Smooth muscle cell (in vitro differentiated cells): ENCODE measurements around the gene CUL1. TPM values are rescaled to one million over a fixed set of nuclear protein-coding genes. Genes with fewer than 3 reads are reported as not detected.

Source experiments
- DNase-seq: peaks from one replicate; lab custom pipeline; 2025; ENCODE audit not compliant: unreplicated experiment; lab: John Stamatoyannopoulos, UW
- H2AFZ ChIP-seq: fragments of 200-600 bp; sonication (generic); 2 replicates; pipeline ENCODE4 v1.6.0; 2016; ENCODE audit warnings: antibody characterized with exemption, low read depth, mild to moderate bottlenecking
- H3F3A ChIP-seq: fragments of 200-600 bp; sonication (generic); 2 replicates; pipeline ENCODE4 v1.6.0; 2017; ENCODE audit warnings: antibody characterized with exemption, low read depth
- H3K27ac ChIP-seq: fragments of 200-600 bp; sonication (generic); 2 replicates; pipeline ENCODE4 v1.5.1; 2016; ENCODE audit warnings: low read depth, mild to moderate bottlenecking
- H3K27me3 ChIP-seq: fragments of 200-600 bp; sonication (generic); 2 replicates; pipeline ENCODE4 v1.6.1; 2016; ENCODE audit warnings: low read depth, mild to moderate bottlenecking
- H3K36me3 ChIP-seq: fragments of 200-600 bp; sonication (generic); 2 replicates; pipeline ENCODE4 v1.5.1; 2016; ENCODE audit warnings: low read depth
- H3K4me1 ChIP-seq: fragments of 200-600 bp; sonication (generic); 2 replicates; pipeline ENCODE4 v1.5.1; 2016; ENCODE audit warnings: low read depth
- H3K4me2 ChIP-seq: fragments of 200-600 bp; sonication (generic); 2 replicates; pipeline ENCODE4 v1.6.0; 2016; ENCODE audit warnings: mild to moderate bottlenecking
- H3K4me3 ChIP-seq: fragments of 200-600 bp; sonication (generic); 2 replicates; pipeline ENCODE4 v1.5.1; 2016; ENCODE audit warnings: mild to moderate bottlenecking
- H3K79me2 ChIP-seq: fragments of 200-600 bp; sonication (generic); 2 replicates; pipeline ENCODE4 v1.6.0; 2016; ENCODE audit warnings: low read depth, mild to moderate bottlenecking
- H3K9ac ChIP-seq: fragments of 200-600 bp; sonication (generic); 2 replicates; pipeline ENCODE4 v1.6.0; 2016; ENCODE audit warnings: low read depth
- H3K9me3 ChIP-seq: fragments of 200-600 bp; sonication (generic); replicated peaks from 2 replicates; pipeline ENCODE4 v1.5.1; 2016; ENCODE audit warnings: low read depth
- H4K20me1 ChIP-seq: fragments of 200-600 bp; sonication (generic); 2 replicates; pipeline ENCODE4 v1.6.0; 2016; ENCODE audit warnings: low read depth
- WGBS: methylation state at CpG from one replicate; pipeline ENCODE4 v1.1.7; 2016; ENCODE audit warnings: low lambda C conversion rate; 5-methylcytosine and 5-hydroxymethylcytosine counted together
- polyA plus RNA-seq: library from polyadenylated mRNA; unstranded; fragments of >200 nt; fragmentation: Nextera tagmentation; extraction: Ambion mirVana; gene quantifications from 2 replicates; pipeline ENCODE4 v1.2.1, GENCODE V29; 2016
- total RNA-seq: library from RNA; depleted of rRNA; stranded (reverse); fragments of >200 nt; gene quantifications from 2 replicates; pipeline ENCODE4 v1.2.3, GENCODE V29; 2014
- TF ChIP-seq, protein P1 (sequence below): fragments of 200-600 bp; sonication (generic); IDR thresholded peaks from 2 replicates; pipeline ENCODE4 v1.5.1; 2017; ENCODE audit warnings: borderline replicate concordance, mild to moderate bottlenecking, antibody characterized with exemption; ENCODE audit not compliant: insufficient read depth, poor library complexity, severe bottlenecking

Gene CUL1
- total and polyA plus RNA-seq, 2 experiments from 2014 or later, result 38.2 to 44.8 TPM

DNA sequence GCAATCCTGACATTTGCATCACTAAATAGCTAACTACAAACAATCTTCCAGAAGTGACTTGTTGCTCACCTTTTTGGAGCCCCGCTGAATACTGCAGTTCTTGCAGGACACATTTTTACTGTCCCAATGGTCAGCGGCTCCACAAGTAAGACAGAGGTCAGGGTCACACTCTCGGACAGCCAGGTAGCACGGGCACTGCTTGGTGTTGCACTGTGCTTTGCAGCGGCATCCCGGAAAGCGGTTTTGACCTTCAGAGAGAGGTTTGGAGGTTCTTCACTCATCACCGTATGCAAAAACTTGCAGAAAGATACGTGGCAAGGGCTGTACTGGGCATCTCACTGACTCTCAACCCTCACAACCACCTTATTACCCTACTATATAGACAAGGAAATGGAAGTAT, 115.2 kb downstream of the CUL1 start:
- Histone ChIP-seq H3K4me1 (no peaks in the 10 kb centered on the region), H3K9ac (no peak overlapping the region), H3K27ac (no peak overlapping the region), H4K20me1 (no peaks in the 10 kb centered on the region), H3F3A (no peaks in the 10 kb centered on the region), H3K27me3 (no peaks in the 10 kb centered on the region), H3K4me2 (no peak overlapping the region), H3K9me3 (no peaks in the 10 kb centered on the region), H3K79me2 (no peaks in the 10 kb centered on the region), H3K36me3 (no peaks in the 10 kb centered on the region), H3K4me3 (no peak overlapping the region), H2AFZ (no peak overlapping the region)
- WGBS, result 98% methylated on average over 9 of the region's 9 CpGs
- TF ChIP-seq, protein P1, sequence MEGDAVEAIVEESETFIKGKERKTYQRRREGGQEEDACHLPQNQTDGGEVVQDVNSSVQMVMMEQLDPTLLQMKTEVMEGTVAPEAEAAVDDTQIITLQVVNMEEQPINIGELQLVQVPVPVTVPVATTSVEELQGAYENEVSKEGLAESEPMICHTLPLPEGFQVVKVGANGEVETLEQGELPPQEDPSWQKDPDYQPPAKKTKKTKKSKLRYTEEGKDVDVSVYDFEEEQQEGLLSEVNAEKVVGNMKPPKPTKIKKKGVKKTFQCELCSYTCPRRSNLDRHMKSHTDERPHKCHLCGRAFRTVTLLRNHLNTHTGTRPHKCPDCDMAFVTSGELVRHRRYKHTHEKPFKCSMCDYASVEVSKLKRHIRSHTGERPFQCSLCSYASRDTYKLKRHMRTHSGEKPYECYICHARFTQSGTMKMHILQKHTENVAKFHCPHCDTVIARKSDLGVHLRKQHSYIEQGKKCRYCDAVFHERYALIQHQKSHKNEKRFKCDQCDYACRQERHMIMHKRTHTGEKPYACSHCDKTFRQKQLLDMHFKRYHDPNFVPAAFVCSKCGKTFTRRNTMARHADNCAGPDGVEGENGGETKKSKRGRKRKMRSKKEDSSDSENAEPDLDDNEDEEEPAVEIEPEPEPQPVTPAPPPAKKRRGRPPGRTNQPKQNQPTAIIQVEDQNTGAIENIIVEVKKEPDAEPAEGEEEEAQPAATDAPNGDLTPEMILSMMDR, result no peak
- no peak for DNase-seq

DNA sequence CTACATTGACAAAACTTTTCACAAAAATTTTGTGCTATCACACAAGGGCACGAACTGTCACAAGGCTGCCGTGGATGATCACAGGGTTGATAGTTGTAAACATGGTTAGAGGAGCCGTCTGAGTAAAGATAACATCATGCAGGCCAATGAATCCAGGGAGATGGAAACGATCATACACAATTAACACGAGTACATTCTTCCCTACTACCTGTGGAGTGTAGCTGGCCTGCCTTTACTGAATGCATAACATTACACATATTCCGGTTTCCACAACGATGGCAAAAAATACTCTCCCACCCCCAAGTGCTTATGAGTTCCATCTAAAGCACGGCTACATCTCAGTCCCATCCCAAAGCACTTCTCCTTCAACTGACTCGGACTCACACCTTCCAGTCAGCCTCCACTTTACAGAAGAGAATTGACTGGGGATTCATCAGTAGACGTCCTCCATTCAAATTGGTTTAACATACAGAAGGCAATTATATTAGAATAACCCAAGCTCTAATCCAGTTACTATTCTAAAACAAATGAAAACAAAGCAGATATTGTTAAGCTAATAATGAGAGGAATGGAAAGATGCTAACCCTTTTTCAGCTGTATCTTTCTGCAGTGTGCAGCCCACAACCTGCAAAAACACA, 116.3 kb downstream of the CUL1 start:
- Histone ChIP-seq H3K9ac (no peak overlapping the region), H3K4me3 (no peak overlapping the region), H3K9me3 (no peaks in the 10 kb centered on the region), H3K27ac (no peak overlapping the region), H3F3A (no peaks in the 10 kb centered on the region), H3K79me2 (no peaks in the 10 kb centered on the region), H3K27me3 (no peaks in the 10 kb centered on the region), H3K4me2 (no peak overlapping the region), H3K4me1 (no peaks in the 10 kb centered on the region), H2AFZ (no peak overlapping the region), H3K36me3 (no peaks in the 10 kb centered on the region), H4K20me1 (no peaks in the 10 kb centered on the region)
- TF ChIP-seq, protein P1, result no peak
- 85% methylated on average over 10 of the region's 10 CpGs for WGBS
- DNase-seq, result no peak

DNA sequence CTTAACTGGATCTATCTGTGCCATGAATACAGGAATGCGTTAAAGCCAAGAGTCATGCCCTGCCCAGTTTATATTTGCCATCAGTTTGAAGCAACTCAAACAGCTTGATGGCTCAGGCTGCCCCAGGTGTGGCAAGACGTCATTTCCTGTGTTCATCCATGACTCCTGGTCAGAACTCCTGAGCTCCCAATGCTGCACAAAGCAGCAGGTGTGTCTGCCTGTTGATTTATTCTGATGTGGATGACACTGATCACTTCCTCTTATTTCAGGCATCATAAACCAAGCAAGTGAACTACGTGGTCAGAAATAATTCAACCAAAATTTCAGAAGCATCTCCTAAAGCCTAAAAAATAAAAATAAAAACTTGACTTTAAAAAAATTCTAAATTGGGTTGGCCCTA, 116.9 kb downstream of the CUL1 start:
- H3K4me2 ChIP-seq, result no peak overlapping the region
- H3F3A ChIP-seq, result no peaks in the 10 kb centered on the region
- no peaks in the 10 kb centered on the region for H3K9me3 ChIP-seq
- H3K4me3 ChIP-seq, result no peak overlapping the region
- H3K4me1 ChIP-seq, result no peaks in the 10 kb centered on the region
- H3K36me3 ChIP-seq, result no peaks in the 10 kb centered on the region
- no peak overlapping the region for H2AFZ ChIP-seq
- no peaks in the 10 kb centered on the region for H3K79me2 ChIP-seq
- H3K27ac ChIP-seq, result no peak overlapping the region
- H4K20me1 ChIP-seq, result no peaks in the 10 kb centered on the region
- WGBS, result 94% methylated on average over 3 of the region's 3 CpGs
- H3K27me3 ChIP-seq, result no peaks in the 10 kb centered on the region
- TF ChIP-seq, protein P1, result no peak
- no peak for DNase-seq
- no peak overlapping the region for H3K9ac ChIP-seq

DNA sequence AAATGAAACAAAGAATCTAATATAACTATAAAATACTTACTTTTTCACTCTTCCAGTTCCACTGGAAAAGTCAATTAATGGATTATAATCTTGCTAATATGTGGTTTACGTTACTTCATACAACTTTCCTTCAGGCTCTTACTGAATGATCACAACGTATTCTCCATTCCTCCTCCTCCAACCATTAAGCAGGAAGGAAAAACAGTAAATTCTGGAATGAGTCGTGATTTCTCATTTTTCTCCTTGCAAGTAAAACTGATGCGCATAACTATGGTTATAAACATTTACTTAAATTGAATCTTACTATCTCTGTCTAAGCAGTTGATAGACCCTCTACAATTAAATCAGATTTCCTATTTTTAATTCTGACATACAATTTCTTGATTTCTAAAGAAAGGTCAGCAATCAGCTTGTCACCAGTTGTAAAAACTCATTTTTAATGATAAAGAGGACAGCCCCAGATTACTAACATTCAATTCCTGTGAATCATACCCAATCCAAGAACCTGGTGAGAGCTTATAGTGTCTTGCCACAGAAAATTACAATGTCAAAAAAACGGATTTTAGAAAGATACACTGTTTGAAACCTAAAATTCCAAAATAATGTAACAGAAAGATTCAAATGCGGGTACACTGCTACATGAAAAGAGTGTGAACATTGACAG, 121.1 kb downstream of the CUL1 start:
- Histone ChIP-seq H3K27me3 (no peaks in the 10 kb centered on the region), H3K9me3 (no peaks in the 10 kb centered on the region), H3K4me2 (peak overlapping the region; percentile 26), H4K20me1 (no peaks in the 10 kb centered on the region), H3K79me2 (no peaks in the 10 kb centered on the region), H3K36me3 (no peaks in the 10 kb centered on the region), H2AFZ (no peak overlapping the region), H3K9ac (no peak overlapping the region), H3K4me3 (no peak overlapping the region), H3K27ac (peak overlapping the region; percentile 1), H3F3A (no peaks in the 10 kb centered on the region), H3K4me1 (no peaks in the 10 kb centered on the region)
- DNase-seq, result no peak
- 61% methylated on average over 6 of the region's 6 CpGs for WGBS
- TF ChIP-seq, protein P1, result no peak
